ENCODE results near the gene RBM19.

Gene RBM19

DNA sequence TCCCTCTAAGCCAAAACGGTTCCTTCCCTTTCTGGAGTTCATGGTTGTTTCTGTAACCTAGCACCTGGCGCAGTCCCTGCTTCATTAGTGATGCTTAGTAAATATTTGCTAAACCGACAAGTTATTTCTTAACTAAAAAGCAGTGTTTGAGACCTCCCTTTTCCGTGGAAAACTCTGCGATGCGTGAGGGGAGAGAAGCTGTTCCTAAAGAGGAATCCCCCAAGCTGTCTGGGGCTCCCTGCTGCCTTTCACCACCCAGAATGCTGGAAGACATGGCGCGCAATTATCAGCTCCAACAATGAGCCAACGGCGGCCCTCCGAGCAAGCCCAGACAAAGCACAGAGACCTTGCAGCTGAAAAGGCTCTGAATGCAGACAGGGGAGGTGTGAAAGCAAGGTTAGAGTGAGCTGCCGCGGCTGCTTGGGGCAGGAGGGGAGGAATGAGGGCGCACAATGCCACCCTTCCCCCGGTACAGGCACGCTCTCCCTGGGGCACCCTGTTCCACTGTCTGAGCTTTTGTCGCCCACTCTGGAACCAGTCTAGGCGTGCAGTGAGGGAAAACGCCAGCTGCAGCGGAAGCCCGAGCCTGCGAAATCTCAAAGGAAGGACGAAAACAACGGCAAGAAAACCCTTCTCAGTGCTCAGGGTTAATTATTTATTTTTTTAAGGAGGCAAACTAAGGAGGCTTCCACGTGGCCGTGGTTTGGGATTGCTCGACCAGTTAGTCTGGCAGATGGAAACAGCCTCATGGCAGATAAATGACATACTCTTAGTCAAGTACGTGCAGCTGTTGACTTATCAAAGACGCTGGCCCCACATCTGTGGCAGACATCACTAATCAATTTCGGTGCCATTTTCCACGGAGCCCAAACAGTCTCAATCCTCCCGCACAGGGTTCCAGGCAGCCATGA lies 66.3 kb downstream of the RBM19 start:
- no peak for TF ChIP-seq CTCF (IDR thresholded peaks at IDR 0.05)

DNA sequence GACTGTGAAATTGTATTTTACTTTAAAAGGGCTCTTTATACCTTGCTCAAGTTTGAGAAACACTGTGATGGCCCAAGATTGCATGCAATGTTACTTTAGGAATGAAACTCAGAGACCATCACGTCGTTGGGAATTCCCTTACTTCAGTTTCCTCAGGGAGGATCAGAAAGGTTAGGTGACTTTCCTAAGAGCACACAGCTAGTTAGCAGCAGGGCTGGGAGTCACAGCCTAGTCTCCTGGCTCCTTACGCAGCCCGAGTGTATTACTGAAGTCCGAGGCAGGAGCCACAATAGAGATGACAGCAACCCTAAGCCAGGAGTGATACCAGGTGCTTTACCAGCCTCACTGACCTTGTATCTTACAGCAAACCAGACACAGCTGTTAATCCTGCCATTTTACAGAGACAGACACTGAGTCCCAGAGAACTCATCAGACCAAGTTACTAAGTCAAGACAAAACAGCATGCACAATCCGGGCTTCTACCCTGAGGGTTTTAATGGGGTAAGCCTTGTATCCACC lies 67.0 kb downstream of the RBM19 start:
- no peak for TF ChIP-seq CTCF (IDR thresholded peaks at IDR 0.05)

DNA sequence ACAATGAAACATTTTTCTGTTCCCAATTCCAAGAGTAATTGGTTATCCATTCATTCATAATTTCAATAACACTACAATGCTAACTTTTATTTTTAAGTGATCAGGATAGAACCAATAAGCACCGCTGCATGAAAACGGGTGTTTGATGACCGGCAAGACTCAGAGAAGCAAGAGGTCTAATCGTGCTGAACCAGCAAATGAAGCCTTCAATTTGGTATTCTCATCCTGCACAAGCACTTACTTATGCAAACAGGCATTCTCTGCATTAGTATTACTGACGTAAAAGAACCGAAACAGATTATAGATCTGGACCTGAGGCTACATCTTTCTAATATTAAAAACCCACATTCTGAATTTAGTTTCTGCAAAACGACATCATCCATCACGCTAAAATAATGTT lies 67.7 kb downstream of the RBM19 start:
- no peak for TF ChIP-seq CTCF (IDR thresholded peaks at IDR 0.05)

DNA sequence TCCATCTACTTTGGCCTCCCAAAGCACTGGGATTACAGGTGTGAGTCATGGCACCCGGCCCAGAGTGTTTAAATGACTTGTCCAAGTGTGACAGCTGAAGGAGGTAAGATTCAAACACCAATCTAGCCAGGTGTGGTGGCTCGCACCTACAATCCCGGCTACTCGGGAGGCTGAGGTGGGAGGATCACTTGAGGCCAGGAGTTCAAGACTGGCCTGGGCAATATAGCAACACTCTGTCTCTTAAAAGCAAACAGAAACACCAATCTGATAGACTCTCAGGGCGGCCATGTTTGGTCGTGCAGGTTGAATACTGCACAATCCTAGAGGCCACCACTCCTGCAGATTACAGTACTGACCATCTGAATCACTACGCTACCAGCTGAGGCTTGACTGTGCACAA lies 68.7 kb downstream of the RBM19 start:
- TF ChIP-seq CTCF (IDR thresholded peaks at IDR 0.05): no peak

- no peak for TF ChIP-seq CTCF (IDR thresholded peaks at IDR 0.05)
Measured at GRCh38 chr12:113896841-113897240, 69.3 kb downstream of the RBM19 start.

DNA sequence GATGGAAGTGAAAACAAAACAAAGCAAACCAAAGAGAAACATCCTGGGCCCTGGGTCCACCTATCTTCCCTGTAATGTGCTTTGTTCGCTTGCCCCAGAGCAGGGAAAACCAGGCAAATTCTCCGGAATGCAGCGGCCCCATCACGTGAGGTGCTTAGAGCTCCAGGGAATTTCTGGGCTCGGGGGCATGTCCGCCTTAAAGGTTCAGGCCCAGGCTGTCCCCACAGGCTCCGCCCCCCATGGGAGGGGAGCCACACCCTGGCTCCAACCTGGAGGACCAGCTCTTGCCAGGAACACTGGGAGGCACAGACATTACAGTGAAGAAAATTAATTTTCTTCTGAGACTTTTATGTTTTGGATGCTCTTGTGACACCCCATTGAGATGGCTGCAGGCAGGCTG lies 69.9 kb downstream of the RBM19 start:
- TF ChIP-seq CTCF (IDR thresholded peaks at IDR 0.05): no peak

DNA sequence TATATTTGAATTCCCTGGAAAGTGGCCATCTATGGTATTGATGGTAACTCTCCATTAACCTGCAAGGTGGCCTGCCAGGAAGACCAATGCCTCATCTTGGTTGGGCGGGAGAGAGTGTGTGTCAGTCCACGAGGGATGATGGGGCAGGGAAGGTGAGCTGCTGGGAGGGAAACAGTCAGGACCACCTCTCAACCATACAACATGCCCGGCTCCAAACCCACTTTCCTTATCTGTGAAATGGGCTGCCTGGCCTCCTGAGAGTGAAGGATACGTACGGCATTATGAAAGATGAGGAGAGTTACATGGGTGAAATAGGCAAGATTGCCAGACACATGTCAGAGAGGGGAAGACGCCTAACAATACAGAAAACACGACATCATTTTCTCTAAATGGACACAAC lies 70.9 kb downstream of the RBM19 start:
- no peak for TF ChIP-seq CTCF (IDR thresholded peaks at IDR 0.05)

Data from LNCAP (cell line).